Spleen (tissue), 11 donors: ENCODE data around the gene RAD51B. TPM values are rescaled to one million over a fixed set of nuclear protein-coding genes. Genes with fewer than 3 reads are reported as not detected.

Experiments
- DNase-seq: peaks from one replicate; pipeline ENCODE4 v3.0.0-alpha.2; 2020
- H3K27ac ChIP-seq, 8 donors: fragments of 200-600 bp; sonication (generic) in 7 of 8; 1 replicate in 4 of 8; 2 replicates in 4 of 8; pipeline versions ENCODE4 v1.5.0 to v1.8.0; 2016 to 2021; ENCODE audit warnings: inconsistent platforms in 4 of 8, mild to moderate bottlenecking in 4 of 8, moderate library complexity in 1 of 8
- H3K27me3 ChIP-seq, 7 donors: fragments of 200-600 bp; sonication (generic) in 6 of 7; replicated peaks in 1 of 7; 1 replicate in 4 of 7; 2 replicates in 3 of 7; pipeline versions ENCODE4 v1.5.0 to v1.8.0; 2016 to 2021; ENCODE audit warnings: inconsistent platforms in 3 of 7, mild to moderate bottlenecking in 1 of 7
- H3K36me3 ChIP-seq, 6 donors: fragments of 200-600 bp; sonication (generic) in 5 of 6; 1 replicate in 4 of 6; 2 replicates in 2 of 6; pipeline versions ENCODE4 v1.5.0 to v1.8.0; 2016 to 2021; ENCODE audit warnings: inconsistent platforms in 2 of 6
- H3K4me1 ChIP-seq, 6 donors: fragments of 200-600 bp; sonication (generic) in 5 of 6; 1 replicate in 3 of 6; 2 replicates in 3 of 6; pipeline versions ENCODE4 v1.5.0 to v1.8.0; 2016 to 2021; ENCODE audit warnings: inconsistent platforms in 3 of 6
- H3K4me3 ChIP-seq, 8 donors: fragments of 200-600 bp; sonication (generic) in 7 of 8; 1 replicate in 4 of 8; 2 replicates in 4 of 8; pipeline versions ENCODE4 v1.5.0 to v1.8.0; 2016 to 2021; ENCODE audit warnings: inconsistent platforms in 4 of 8, mild to moderate bottlenecking in 4 of 8, moderate library complexity in 2 of 8
- H3K9me3 ChIP-seq, 8 donors: fragments of 200-600 bp; sonication (generic) in 7 of 8; 1 replicate in 4 of 8; 2 replicates in 4 of 8; pipeline versions ENCODE4 v1.5.0 to v1.8.0; 2016 to 2021; ENCODE audit warnings: inconsistent platforms in 4 of 8
- CTCF ChIP-seq, 11 experiments: fragments of 200-600 bp in 7 of 11; fragments of 450-650 bp in 4 of 11; sonication (generic) in 4 of 11; IDR thresholded peaks in 8 of 11; conservative IDR thresholded peaks in 3 of 11; 1 replicate in 7 of 11; 2 replicates in 4 of 11; pipeline versions ENCODE4 v1.4.0 to v1.8.0; 2016 to 2021; ENCODE audit warnings: antibody characterized with exemption in 11 of 11, inconsistent platforms in 4 of 11, mild to moderate bottlenecking in 1 of 11
- POLR2A ChIP-seq, 3 donors: fragments of 450-650 bp; IDR thresholded peaks; one replicate each; pipeline ENCODE4 v1.5.1; 2017; ENCODE audit warnings: antibody characterized with exemption in 3 of 3, mild to moderate bottlenecking in 1 of 3
- POLR2AphosphoS5 ChIP-seq, 3 donors: sonication (generic); formaldehyde crosslinking; IDR thresholded peaks; one replicate each; pipeline ENCODE4 v1.5.1; 2017; ENCODE audit warnings: antibody characterized with exemption in 3 of 3
- WGBS, 5 donors: extraction: QIAGEN DNeasy Blood & Tissue Kit in 3 of 5; methylation state at CpG; one replicate each; pipeline versions ENCODE4 v1.1.5 to v1.1.7; 2013 to 2018; 5-methylcytosine and 5-hydroxymethylcytosine counted together
- intact Hi-C: fragments of 100-400 bp; cut with DNase I; formaldehyde crosslinking; loops from one replicate; pipeline ENCODE4 v1.15.0; 2023; ENCODE audit warnings: low total_unique reads
- polyA plus RNA-seq, 3 donors: library from polyadenylated mRNA; stranded (reverse); fragments of 200-250 nt; gene quantifications; one replicate each; pipeline ENCODE4 v1.2.1, GENCODE V29; 2013
- total RNA-seq, 7 donors: library from RNA; depleted of rRNA in 3 of 7; stranded (reverse); fragments of >200 nt in 3 of 7; fragmentation: NEBNext Ultra II Directional in 4 of 7; extraction: Animal tissue kit (Norgen Biotek cat#: 25700) in 4 of 7; gene quantifications; one replicate each; pipeline versions ENCODE4 v1.1.0 to v1.2.1, GENCODE V29; 2016 to 2021
- donor health status: healthy with polysubstance abuse.
- donor health status: DM: no; HTN: no; CAD: no; lungs with moderate emphysema.
- donor health status: DM: no; HTN: no; CAD: no.
- donor health status: Bipolar disorder and iron deficiency.
- donor health status: healthy.
- donor health status: DM: no; HTN: no; CAD: no.
- donor health status: DM: yes; HTN: yes; CAD: no.

Gene RAD51B
- total and polyA plus RNA-seq, 10 donors: 4.2 to 43.7 (median 29.8) TPM

- Histone ChIP-seq H3K27me3 (no peaks in the 10 kb centered on the region), H3K4me3 (no peak overlapping the region), H3K9me3 (no peaks in the 10 kb centered on the region), H3K27ac (no peak overlapping the region), H3K4me1 (peaks cover 6 to 17% (median 8%) of the 10 kb centered on the region in 6 donors), H3K36me3 (no peaks in the 10 kb centered on the region)
- no peak for TF ChIP-seq CTCF (IDR thresholded peaks at IDR 0.05 in 8 of 11, conservative IDR thresholded peaks at IDR 0.05 in 3 of 11)
- TF ChIP-seq POLR2A (IDR thresholded peaks at IDR 0.05): no peak
- intact Hi-C loops: no loop called here
- WGBS, 5 donors: 92 to 97% (median 96%) methylated on average over 5 of the region's 5 CpGs
- no peak for DNase-seq
Measured at GRCh38 chr14:68346556-68347343, 527.2 kb downstream of the RAD51B start.

- no peak for DNase-seq
- peaks cover 0 to 6% (median 0%) of the 10 kb centered on the region in 6 donors for H3K4me1 ChIP-seq
- WGBS, 5 donors: 84 to 89% (median 87%) methylated on average over 8 of the region's 8 CpGs
- TF ChIP-seq CTCF (IDR thresholded peaks at IDR 0.05 in 8 of 11, conservative IDR thresholded peaks at IDR 0.05 in 3 of 11): no peak
- no peak for TF ChIP-seq POLR2AphosphoS5 (IDR thresholded peaks at IDR 0.05)
- no peak for TF ChIP-seq POLR2A (IDR thresholded peaks at IDR 0.05)
- H3K27ac ChIP-seq: no peak overlapping the region
- H3K27me3 ChIP-seq: no peaks in the 10 kb centered on the region
- no peaks in the 10 kb centered on the region for H3K9me3 ChIP-seq
- no peak overlapping the region for H3K4me3 ChIP-seq
- intact Hi-C loops: no loop called here
- H3K36me3 ChIP-seq: no peaks in the 10 kb centered on the region
Measured at GRCh38 chr14:68349900-68350629, 530.5 kb downstream of the RAD51B start.

GRCh38 chr14:68355415-68355814 lies 535.8 kb downstream of the RAD51B start:
- no peak for DNase-seq
- 82 to 92% (median 90%) methylated on average over 2 of the region's 2 CpGs for WGBS, 5 donors
- Histone ChIP-seq H3K27ac (no peak overlapping the region), H3K4me3 (no peak overlapping the region), H3K9me3 (no peaks in the 10 kb centered on the region), H3K36me3 (no peaks in the 10 kb centered on the region), H3K4me1 (peaks cover 6 to 31% (median 20%) of the 10 kb centered on the region in 6 donors), H3K27me3 (no peaks in the 10 kb centered on the region)
- intact Hi-C loops: no loop called here
- TF ChIP-seq POLR2AphosphoS5 (IDR thresholded peaks at IDR 0.05) (no peak), CTCF (IDR thresholded peaks at IDR 0.05 in 8 of 11, conservative IDR thresholded peaks at IDR 0.05 in 3 of 11) (no peak), POLR2A (IDR thresholded peaks at IDR 0.05) (no peak)

GRCh38 chr14:68357777-68358176 lies 538.2 kb downstream of the RAD51B start:
- no peaks in the 10 kb centered on the region for H3K27me3 ChIP-seq
- no peaks in the 10 kb centered on the region for H3K9me3 ChIP-seq
- no peak for DNase-seq
- WGBS, 5 donors: 0 to 17% (median 13%) methylated on average over 1 of the region's 1 CpG
- no peak overlapping the region for H3K27ac ChIP-seq
- no peaks in the 10 kb centered on the region for H3K36me3 ChIP-seq
- no peak overlapping the region for H3K4me3 ChIP-seq
- TF ChIP-seq POLR2A (IDR thresholded peaks at IDR 0.05): no peak
- no peak for TF ChIP-seq CTCF (IDR thresholded peaks at IDR 0.05 in 8 of 11, conservative IDR thresholded peaks at IDR 0.05 in 3 of 11)
- TF ChIP-seq POLR2AphosphoS5 (IDR thresholded peaks at IDR 0.05): no peak
- intact Hi-C loops: no loop called here
- H3K4me1 ChIP-seq: peaks cover 7 to 54% (median 31%) of the 10 kb centered on the region in 6 donors
